Ascending aorta (tissue), 2 donors: ENCODE results near the gene FBXW11. TPM values are rescaled to one million over a fixed set of nuclear protein-coding genes. Genes with fewer than 3 reads are reported as not detected.

Experiments used
- DNase-seq, 2 donors: peaks; one replicate each; pipeline ENCODE4 v3.0.0-alpha.2; 2019; ENCODE audit warnings: low spot score in 2 of 2
- H3K27ac ChIP-seq, 2 donors: fragments of 200-600 bp; sonication (generic); one replicate each; pipeline ENCODE4 v1.5.1; 2016 to 2017; ENCODE audit warnings: mild to moderate bottlenecking in 1 of 2
- H3K27me3 ChIP-seq: fragments of 200-600 bp; sonication (generic); one replicate; pipeline ENCODE4 v1.5.1; 2017
- H3K36me3 ChIP-seq, 2 donors: fragments of 200-600 bp; sonication (generic); one replicate each; pipeline ENCODE4 v1.5.1; 2016
- H3K4me1 ChIP-seq, 2 donors: fragments of 200-600 bp; sonication (generic); one replicate each; pipeline ENCODE4 v1.5.1; 2016 to 2017; ENCODE audit warnings: mild to moderate bottlenecking in 1 of 2
- H3K4me3 ChIP-seq, 2 donors: fragments of 200-600 bp; sonication (generic); one replicate each; pipeline ENCODE4 v1.5.1; 2016 to 2017; ENCODE audit warnings: mild to moderate bottlenecking in 1 of 2
- H3K9me3 ChIP-seq, 2 donors: fragments of 200-600 bp; sonication (generic); one replicate each; pipeline ENCODE4 v1.5.1; 2016
- CTCF ChIP-seq, 3 experiments: fragments of 200-600 bp in 2 of 3; fragments of 450-650 bp in 1 of 3; sonication (generic) in 2 of 3; IDR thresholded peaks; one replicate each; pipeline ENCODE4 v1.5.1; 2016 to 2019; ENCODE audit warnings: antibody characterized with exemption in 3 of 3, mild to moderate bottlenecking in 1 of 3, moderate library complexity in 1 of 3
- intact Hi-C: fragments of 100-400 bp; cut with DNase I; formaldehyde crosslinking; loops from one replicate; pipeline ENCODE4 v1.15.1; 2023
- total RNA-seq: library from RNA; depleted of rRNA; stranded (reverse); fragments of >200 nt; gene quantifications from one replicate; pipeline ENCODE4 v1.1.0, GENCODE V29; 2016

The FBXW11 gene
- total RNA-seq, 1 donor from 2014 or later, result 34.6 TPM

DNA sequence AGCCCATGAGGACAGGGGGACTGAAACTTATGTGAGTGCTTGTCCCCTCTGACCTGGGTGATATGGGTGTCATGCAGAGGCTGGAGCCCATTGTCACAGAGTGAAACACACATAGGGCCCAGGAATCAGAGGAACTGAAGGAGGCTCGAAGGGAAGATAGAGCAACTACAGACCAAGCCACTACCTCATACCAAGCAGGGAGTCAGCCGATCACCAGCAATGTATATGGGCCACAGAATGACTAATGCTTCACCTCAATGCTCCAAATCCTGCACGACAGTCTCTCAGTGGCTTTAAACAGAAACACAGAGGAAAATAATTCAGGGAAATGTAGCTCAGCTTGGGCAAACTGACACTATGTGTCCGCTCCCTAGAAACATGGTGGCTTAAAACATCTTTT is 8.9 kb upstream of the FBXW11 start:
- TF ChIP-seq CTCF (IDR thresholded peaks at IDR 0.05), result no peak
- Histone ChIP-seq H3K36me3 (no peaks in the 10 kb centered on the region), H3K4me1 (no peaks in the 10 kb centered on the region), H3K9me3 (no peaks in the 10 kb centered on the region), H3K27ac (no peak overlapping the region), H3K27me3 (no peaks in the 10 kb centered on the region), H3K4me3 (no peak overlapping the region)
- intact Hi-C loops, result no loop called here
- DNase-seq, result no peak

GRCh38 chr5:172010278-172010677 is 3.8 kb upstream of the FBXW11 start:
- H3K36me3 ChIP-seq, result no peaks in the 10 kb centered on the region
- intact Hi-C loops, result no loop called here
- peaks cover 0 to 7% of the 10 kb centered on the region in 2 donors for H3K4me1 ChIP-seq
- no peaks in the 10 kb centered on the region for H3K9me3 ChIP-seq
- H3K4me3 ChIP-seq, result no peak overlapping the region
- no peak for TF ChIP-seq CTCF (IDR thresholded peaks at IDR 0.05)
- DNase-seq, result no peak
- H3K27ac ChIP-seq, result no peak overlapping the region
- no peaks in the 10 kb centered on the region for H3K27me3 ChIP-seq

DNA sequence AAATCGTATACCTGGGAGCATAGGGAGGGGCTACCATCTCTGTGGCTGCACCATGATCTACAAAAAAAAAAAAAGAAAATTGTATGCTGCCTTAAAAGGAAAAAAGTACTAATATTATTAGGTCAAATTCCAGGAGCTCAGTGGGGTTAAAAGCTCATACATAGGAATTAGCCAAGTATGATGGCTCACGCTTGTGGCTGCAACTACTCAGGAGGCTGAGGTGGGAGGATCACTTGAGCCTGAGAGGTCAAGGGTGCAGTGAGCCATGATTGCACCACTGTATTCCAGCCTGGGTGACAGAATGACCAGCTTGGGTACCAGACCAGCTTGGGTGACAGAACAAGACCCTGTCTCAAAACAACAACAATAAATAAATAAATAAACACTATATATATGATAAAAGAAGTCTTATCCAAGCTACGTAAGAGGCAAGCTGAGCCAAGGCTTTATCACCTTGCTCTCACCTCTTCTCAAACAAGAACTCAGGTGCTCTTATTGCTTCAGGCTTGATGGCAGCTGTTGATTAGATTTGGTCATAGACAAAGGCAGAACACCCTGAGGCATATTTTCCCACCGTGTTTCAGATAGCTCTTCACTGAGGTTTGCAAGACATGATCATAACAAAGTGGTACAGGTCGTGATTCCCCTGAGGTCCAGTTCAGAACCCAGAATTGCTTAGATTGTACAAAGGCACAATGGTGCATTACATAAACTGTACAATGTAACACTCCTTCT is 3.3 kb upstream of the FBXW11 start:
- H3K27ac ChIP-seq, result no peak overlapping the region
- H3K4me3 ChIP-seq, result no peak overlapping the region
- H3K9me3 ChIP-seq, result no peaks in the 10 kb centered on the region
- peaks cover 0 to 12% of the 10 kb centered on the region in 2 donors for H3K4me1 ChIP-seq
- intact Hi-C loops, result loop anchor here (10.0 kb wide), 5 partner anchors 55 to 685 kb away; partner anchors contain the start of genes FGF18 and SH3PXD2B
- TF ChIP-seq CTCF (IDR thresholded peaks at IDR 0.05), result no peak
- no peaks in the 10 kb centered on the region for H3K36me3 ChIP-seq
- H3K27me3 ChIP-seq, result no peaks in the 10 kb centered on the region
- DNase-seq, result no peak

GRCh38 chr5:172008689-172009141 is 2.3 kb upstream of the FBXW11 start:
- no peaks in the 10 kb centered on the region for H3K27me3 ChIP-seq
- no peak overlapping the region for H3K27ac ChIP-seq
- no peak for TF ChIP-seq CTCF (IDR thresholded peaks at IDR 0.05)
- no peak overlapping the region for H3K4me3 ChIP-seq
- intact Hi-C loops, result loop anchor here (10.0 kb wide), 5 partner anchors 54 to 686 kb away; partner anchors contain the start of genes FGF18 and SH3PXD2B
- peaks cover 0 to 19% of the 10 kb centered on the region in 2 donors for H3K4me1 ChIP-seq
- no peaks in the 10 kb centered on the region for H3K9me3 ChIP-seq
- DNase-seq, result no peak
- no peaks in the 10 kb centered on the region for H3K36me3 ChIP-seq

DNA sequence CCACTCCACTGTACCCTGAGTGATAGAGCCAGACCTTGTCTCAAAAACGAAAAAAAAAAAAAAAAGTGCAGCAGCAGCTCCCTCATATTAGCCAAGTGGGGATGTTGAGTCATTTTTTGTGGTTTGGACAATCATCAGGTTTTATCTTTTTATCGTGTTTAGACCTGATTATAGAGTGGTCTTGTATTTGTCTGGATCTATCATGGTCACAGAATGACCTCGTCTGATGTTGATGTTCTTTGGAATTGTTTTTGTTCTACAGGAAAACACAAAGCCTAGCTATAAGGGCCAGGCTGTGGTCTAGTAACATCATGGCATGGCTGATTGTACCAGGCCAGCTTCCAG is 1.6 kb upstream of the FBXW11 start:
- Histone ChIP-seq H3K4me3 (no peak overlapping the region), H3K27ac (no peak overlapping the region), H3K4me1 (peaks cover 2 to 24% of the 10 kb centered on the region in 2 donors), H3K9me3 (no peaks in the 10 kb centered on the region), H3K27me3 (no peaks in the 10 kb centered on the region), H3K36me3 (no peaks in the 10 kb centered on the region)
- intact Hi-C loops, result loop anchor here (10.0 kb wide), 5 partner anchors 53 to 687 kb away; partner anchors contain the start of genes FGF18 and SH3PXD2B
- TF ChIP-seq CTCF (IDR thresholded peaks at IDR 0.05), result no peak
- DNase-seq, result no peak
